BE2C (cell line): ENCODE data around the gene PNMA8B.
A peak's percentile ranks its signal among the peaks of the same experiment; 100 is the strongest.

Experiments used
- DNase-seq: peaks from one replicate; pipeline ENCODE4 v3.0.0-alpha.2; 2020
- H3K27me3 ChIP-seq: fragments of 250-450 bp; sonication (Bioruptor Pico); 2 replicates; pipeline ENCODE4 v1.5.1; 2020; ENCODE audit warnings: mild to moderate bottlenecking
- H3K36me3 ChIP-seq: fragments of 250-450 bp; sonication (Bioruptor Pico); 2 replicates; pipeline ENCODE4 v1.5.1; 2020; ENCODE audit warnings: mild to moderate bottlenecking
- H3K4me1 ChIP-seq: fragments of 250-450 bp; sonication (Bioruptor Pico); 2 replicates; pipeline ENCODE4 v1.5.1; 2020
- H3K4me3 ChIP-seq: 2 replicates; pipeline ENCODE4 v1.5.1; 2011; ENCODE audit warnings: low read depth, low read length
- H3K9me3 ChIP-seq: fragments of 250-450 bp; sonication (Bioruptor Pico); 2 replicates; pipeline ENCODE4 v1.5.1; 2020
- TF ChIP-seq, protein P1 (sequence below): IDR thresholded peaks from 2 replicates; pipeline ENCODE4 v1.5.1; 2012; ENCODE audit warnings: mild to moderate bottlenecking, low read depth, low read length

PNMA8B gene

DNA sequence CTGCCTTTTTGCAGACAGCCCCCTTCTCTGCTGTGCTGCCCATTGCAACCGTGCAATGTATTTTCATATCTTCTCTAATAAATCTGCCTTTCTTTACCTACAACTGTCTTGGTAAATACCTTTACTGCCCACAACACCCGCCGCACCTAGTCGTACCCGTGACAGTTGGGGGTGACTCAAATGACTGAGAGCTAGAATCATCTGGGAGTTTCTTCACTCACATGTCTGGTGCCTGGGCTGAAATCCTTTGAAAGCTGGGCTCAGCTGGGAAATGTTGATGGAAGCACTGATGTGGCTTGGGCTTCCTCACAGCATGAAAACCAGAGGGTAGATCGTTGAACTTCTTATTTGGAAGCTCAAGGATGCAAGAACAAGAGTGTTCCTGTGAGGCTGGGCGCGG, 21.5 kb downstream of the PNMA8B start:
- Histone ChIP-seq H3K4me1 (no peaks in the 10 kb centered on the region), H3K4me3 (no peak overlapping the region), H3K27me3 (no peaks in the 10 kb centered on the region), H3K36me3 (no peaks in the 10 kb centered on the region; the same call in 1 of the 2 replicates), H3K9me3 (no peaks in the 10 kb centered on the region)
- DNase-seq, result no peak
- TF ChIP-seq, protein P1, sequence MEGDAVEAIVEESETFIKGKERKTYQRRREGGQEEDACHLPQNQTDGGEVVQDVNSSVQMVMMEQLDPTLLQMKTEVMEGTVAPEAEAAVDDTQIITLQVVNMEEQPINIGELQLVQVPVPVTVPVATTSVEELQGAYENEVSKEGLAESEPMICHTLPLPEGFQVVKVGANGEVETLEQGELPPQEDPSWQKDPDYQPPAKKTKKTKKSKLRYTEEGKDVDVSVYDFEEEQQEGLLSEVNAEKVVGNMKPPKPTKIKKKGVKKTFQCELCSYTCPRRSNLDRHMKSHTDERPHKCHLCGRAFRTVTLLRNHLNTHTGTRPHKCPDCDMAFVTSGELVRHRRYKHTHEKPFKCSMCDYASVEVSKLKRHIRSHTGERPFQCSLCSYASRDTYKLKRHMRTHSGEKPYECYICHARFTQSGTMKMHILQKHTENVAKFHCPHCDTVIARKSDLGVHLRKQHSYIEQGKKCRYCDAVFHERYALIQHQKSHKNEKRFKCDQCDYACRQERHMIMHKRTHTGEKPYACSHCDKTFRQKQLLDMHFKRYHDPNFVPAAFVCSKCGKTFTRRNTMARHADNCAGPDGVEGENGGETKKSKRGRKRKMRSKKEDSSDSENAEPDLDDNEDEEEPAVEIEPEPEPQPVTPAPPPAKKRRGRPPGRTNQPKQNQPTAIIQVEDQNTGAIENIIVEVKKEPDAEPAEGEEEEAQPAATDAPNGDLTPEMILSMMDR, result no peak

GRCh38 chr19:46472592-46472991, 23.1 kb downstream of the PNMA8B start:
- DNase-seq, result no peak
- TF ChIP-seq, protein P1, result no peak

GRCh38 chr19:46471811-46472543, 23.7 kb downstream of the PNMA8B start:
- no peaks in the 10 kb centered on the region; the same call in 1 of the 2 replicates for H3K36me3 ChIP-seq
- no peaks in the 10 kb centered on the region for H3K9me3 ChIP-seq
- H3K27me3 ChIP-seq, result no peaks in the 10 kb centered on the region
- TF ChIP-seq, protein P1, result no peak
- H3K4me3 ChIP-seq, result peak overlapping the region; percentile 75
- DNase-seq, result no peak
- no peaks in the 10 kb centered on the region for H3K4me1 ChIP-seq

More at GRCh38 chr19:46472592-46472991, 23.1 kb downstream of the PNMA8B start:
- H3K27me3 ChIP-seq, result no peaks in the 10 kb centered on the region
- no peaks in the 10 kb centered on the region for H3K4me1 ChIP-seq
- H3K9me3 ChIP-seq, result no peaks in the 10 kb centered on the region
- H3K36me3 ChIP-seq, result no peaks in the 10 kb centered on the region; the same call in 1 of the 2 replicates
- H3K4me3 ChIP-seq, result no peak overlapping the region

- Histone ChIP-seq H3K27me3 (no peaks in the 10 kb centered on the region), H3K4me1 (no peaks in the 10 kb centered on the region), H3K36me3 (no peaks in the 10 kb centered on the region; the same call in 1 of the 2 replicates), H3K4me3 (peak within 1 kb of the TSS; percentile 75), H3K9me3 (no peaks in the 10 kb centered on the region)
- TF ChIP-seq, protein P1, result no peak; the same call in 1 of the 2 replicates
- DNase-seq, result peak; percentile 88
Observed at GRCh38 chr19:46471116-46471733, 24.4 kb downstream of the PNMA8B start, which contains the start of gene PNMA8A. Gene PNMA8A, minus strand, starts transcription at chr19:46471563. Its CDS starts 528 bp downstream, at chr19:46471035.

GRCh38 chr19:46470376-46470775, 25.3 kb downstream of the PNMA8B start:
- Histone ChIP-seq H3K9me3 (no peaks in the 10 kb centered on the region), H3K27me3 (no peaks in the 10 kb centered on the region), H3K4me1 (no peaks in the 10 kb centered on the region), H3K4me3 (peak overlapping the region; percentile 75), H3K36me3 (no peaks in the 10 kb centered on the region; the same call in 1 of the 2 replicates)
- DNase-seq, result no peak
- TF ChIP-seq, protein P1, result no peak
